Testis (tissue), 5 donors: ENCODE measurements around the gene HJURP. TPM values are rescaled to one million over a fixed set of nuclear protein-coding genes. Genes with fewer than 3 reads are reported as not detected.
A peak's percentile ranks its signal among the peaks of the same experiment; 100 is the strongest.
"Not testable (repeated sequence)": the region's sequence is repeated elsewhere in the genome, so short reads cannot be mapped to it uniquely, and the experiment has no call there.

Source experiments
- DNase-seq: peaks from one replicate; pipeline ENCODE4 v3.0.0-alpha.2; 2019
- H3K27ac ChIP-seq, 2 donors: fragments of 200-600 bp; sonication (generic); one replicate each; pipeline ENCODE4 v1.5.1; 2019
- H3K27me3 ChIP-seq: fragments of 200-600 bp; sonication (generic); one replicate; pipeline ENCODE4 v1.5.1; 2019
- H3K36me3 ChIP-seq: fragments of 200-600 bp; sonication (generic); one replicate; pipeline ENCODE4 v1.5.1; 2017; ENCODE audit warnings: low read depth; ENCODE audit errors: missing control alignments
- H3K4me1 ChIP-seq: fragments of 200-600 bp; sonication (generic); one replicate; pipeline ENCODE4 v1.5.1; 2019
- H3K4me3 ChIP-seq, 2 donors: fragments of 200-600 bp; sonication (generic); one replicate each; pipeline ENCODE4 v1.5.1; 2017 to 2019
- H3K9me3 ChIP-seq: fragments of 200-600 bp; sonication (generic); one replicate; pipeline ENCODE4 v1.5.1; 2017
- POLR2A ChIP-seq: fragments of 450-650 bp; IDR thresholded peaks from one replicate; pipeline ENCODE4 v1.6.1; 2017; ENCODE audit warnings: antibody characterized with exemption, mild to moderate bottlenecking, moderate library complexity
- WGBS, 2 donors: methylation state at CpG; one replicate each; pipeline ENCODE4 v1.1.5; 2018; 5-methylcytosine and 5-hydroxymethylcytosine counted together
- intact Hi-C: fragments of 100-400 bp; cut with DNase I; formaldehyde crosslinking; loops from one replicate; pipeline ENCODE4 v1.15.1; 2023; ENCODE audit warnings: low total_unique reads
- long read RNA-seq, 2 donors: transcript quantifications; one replicate each; lab custom pipeline, GENCODE V29; 2026
- polyA plus RNA-seq: library from polyadenylated mRNA; stranded (reverse); fragments of 350-450 nt; fragmentation: Illumina TruSeq; extraction: RNeasy Lipid Tissue Mini Kit (QIAGEN cat#74804); gene quantifications from one replicate; pipeline ENCODE4 v1.2.3, GENCODE V29; 2014; ENCODE audit warnings: low read depth, low replicate concordance; ENCODE audit not compliant: insufficient read depth
- total RNA-seq, 2 donors: library from RNA; depleted of rRNA; stranded (reverse); fragments of >200 nt; gene quantifications; one replicate each; pipeline ENCODE4 v1.2.3, GENCODE V29; 2016
- TF ChIP-seq, protein P1 (sequence below), 3 experiments: fragments of 450-650 bp in 2 of 3; fragments of 200-600 bp in 1 of 3; sonication (generic) in 1 of 3; IDR thresholded peaks; one replicate each; pipeline ENCODE4 v1.5.1; 2016 to 2019; ENCODE audit warnings: antibody characterized with exemption in 3 of 3, mild to moderate bottlenecking in 2 of 3, moderate library complexity in 1 of 3

HJURP gene, protein sequence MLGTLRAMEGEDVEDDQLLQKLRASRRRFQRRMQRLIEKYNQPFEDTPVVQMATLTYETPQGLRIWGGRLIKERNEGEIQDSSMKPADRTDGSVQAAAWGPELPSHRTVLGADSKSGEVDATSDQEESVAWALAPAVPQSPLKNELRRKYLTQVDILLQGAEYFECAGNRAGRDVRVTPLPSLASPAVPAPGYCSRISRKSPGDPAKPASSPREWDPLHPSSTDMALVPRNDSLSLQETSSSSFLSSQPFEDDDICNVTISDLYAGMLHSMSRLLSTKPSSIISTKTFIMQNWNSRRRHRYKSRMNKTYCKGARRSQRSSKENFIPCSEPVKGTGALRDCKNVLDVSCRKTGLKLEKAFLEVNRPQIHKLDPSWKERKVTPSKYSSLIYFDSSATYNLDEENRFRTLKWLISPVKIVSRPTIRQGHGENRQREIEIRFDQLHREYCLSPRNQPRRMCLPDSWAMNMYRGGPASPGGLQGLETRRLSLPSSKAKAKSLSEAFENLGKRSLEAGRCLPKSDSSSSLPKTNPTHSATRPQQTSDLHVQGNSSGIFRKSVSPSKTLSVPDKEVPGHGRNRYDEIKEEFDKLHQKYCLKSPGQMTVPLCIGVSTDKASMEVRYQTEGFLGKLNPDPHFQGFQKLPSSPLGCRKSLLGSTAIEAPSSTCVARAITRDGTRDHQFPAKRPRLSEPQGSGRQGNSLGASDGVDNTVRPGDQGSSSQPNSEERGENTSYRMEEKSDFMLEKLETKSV
- total RNA-seq = 10 to 100 TPM; 10.2 to 13.9 TPM
- 30.2 TPM for polyA plus RNA-seq
- long read RNA-seq, donor 1, partial matches to known transcripts = 8 of 11 reads
- long read RNA-seq, donor 1, other reads (novel, unspliced or antisense) = 0 of 11 reads
- long read RNA-seq, donor 2, partial matches to known transcripts = 6 of 10 reads
- long read RNA-seq, donor 2, other reads (novel, unspliced or antisense) = 0 of 10 reads

DNA sequence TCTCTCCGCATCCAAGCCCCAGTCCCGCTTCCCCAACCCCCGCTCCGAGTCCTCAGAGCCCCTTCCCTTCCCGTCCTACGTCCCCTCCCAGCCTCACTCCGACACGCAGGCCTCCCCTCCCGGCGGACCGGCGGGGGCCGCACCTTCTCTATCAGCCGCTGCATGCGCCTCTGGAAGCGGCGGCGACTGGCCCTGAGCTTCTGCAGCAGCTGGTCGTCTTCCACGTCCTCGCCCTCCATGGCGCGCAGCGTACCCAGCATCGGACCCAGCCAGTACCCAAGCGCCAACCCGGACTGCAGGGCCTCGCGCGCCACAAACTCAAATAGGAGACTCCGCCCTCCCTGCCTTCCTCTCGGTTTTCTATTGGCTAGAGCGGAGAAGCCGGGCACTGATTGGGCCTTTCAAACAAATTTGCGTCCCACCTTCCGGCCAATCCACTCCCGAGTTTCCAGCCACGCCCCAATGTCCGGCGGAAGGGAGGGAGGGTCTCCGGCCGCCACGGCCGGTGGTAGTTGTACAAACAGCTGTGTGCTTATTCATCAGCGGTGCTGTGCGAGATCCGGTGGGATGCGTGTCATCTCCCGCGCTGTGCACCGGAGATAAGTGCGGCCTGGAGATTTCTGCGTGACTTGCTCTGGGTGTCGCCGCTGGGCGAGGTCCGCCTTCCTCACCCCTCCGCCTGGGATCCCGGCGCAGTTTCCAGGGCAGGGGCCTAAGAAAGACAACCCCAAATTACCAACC is at the start of gene HJURP:
Gene HJURP (minus strand): TSS at position 295 of the 741 bp plus-strand sequence. CDS start 35 bp downstream, at position 260.
- intact Hi-C loops = no loop called here
- no peaks in the 10 kb centered on the region for H3K27me3 ChIP-seq
- no peaks in the 10 kb centered on the region for H3K4me1 ChIP-seq
- no peaks in the 10 kb centered on the region for H3K36me3 ChIP-seq
- H3K4me3 ChIP-seq = peak within 1 kb of the TSS; percentile 61 to 85
- H3K9me3 ChIP-seq = no peaks in the 10 kb centered on the region
- 0% methylated on average over 36 to 60 of the region's 60 CpGs for WGBS, 2 donors
- H3K27ac ChIP-seq = peak within 1 kb of the TSS in 1 of 2 donors; percentile 48
- no peak for TF ChIP-seq POLR2A
- TF ChIP-seq, protein P1, sequence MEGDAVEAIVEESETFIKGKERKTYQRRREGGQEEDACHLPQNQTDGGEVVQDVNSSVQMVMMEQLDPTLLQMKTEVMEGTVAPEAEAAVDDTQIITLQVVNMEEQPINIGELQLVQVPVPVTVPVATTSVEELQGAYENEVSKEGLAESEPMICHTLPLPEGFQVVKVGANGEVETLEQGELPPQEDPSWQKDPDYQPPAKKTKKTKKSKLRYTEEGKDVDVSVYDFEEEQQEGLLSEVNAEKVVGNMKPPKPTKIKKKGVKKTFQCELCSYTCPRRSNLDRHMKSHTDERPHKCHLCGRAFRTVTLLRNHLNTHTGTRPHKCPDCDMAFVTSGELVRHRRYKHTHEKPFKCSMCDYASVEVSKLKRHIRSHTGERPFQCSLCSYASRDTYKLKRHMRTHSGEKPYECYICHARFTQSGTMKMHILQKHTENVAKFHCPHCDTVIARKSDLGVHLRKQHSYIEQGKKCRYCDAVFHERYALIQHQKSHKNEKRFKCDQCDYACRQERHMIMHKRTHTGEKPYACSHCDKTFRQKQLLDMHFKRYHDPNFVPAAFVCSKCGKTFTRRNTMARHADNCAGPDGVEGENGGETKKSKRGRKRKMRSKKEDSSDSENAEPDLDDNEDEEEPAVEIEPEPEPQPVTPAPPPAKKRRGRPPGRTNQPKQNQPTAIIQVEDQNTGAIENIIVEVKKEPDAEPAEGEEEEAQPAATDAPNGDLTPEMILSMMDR (IDR thresholded peaks at IDR 0.05) = no peak
- peak; percentile 98 for DNase-seq

DNA sequence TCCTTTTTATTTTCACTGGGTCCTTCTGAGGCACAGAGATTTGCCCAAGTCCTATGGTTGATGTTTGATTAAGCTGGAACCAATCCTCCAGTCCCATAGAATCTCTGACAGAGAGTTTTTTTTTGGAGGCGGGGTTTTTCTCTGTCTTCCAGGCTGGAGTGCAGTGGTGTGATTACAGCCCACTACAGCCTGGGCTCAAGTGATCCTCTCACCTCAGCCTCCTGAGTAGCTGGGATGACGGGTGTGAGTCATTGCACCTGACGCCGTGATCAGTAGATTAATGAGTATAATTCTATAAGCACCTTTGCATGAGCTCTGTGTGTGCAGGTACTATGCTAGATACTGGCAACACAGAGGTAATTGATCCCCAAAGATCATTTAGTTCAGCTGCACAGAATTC is 47.5 kb upstream of the HJURP start:
- WGBS, 2 donors = 92 to 94% methylated on average over 4 of the region's 4 CpGs
- Histone ChIP-seq H3K36me3 (no peaks in the 10 kb centered on the region), H3K27me3 (no peaks in the 10 kb centered on the region), H3K9me3 (no peaks in the 10 kb centered on the region), H3K4me1 (no peaks in the 10 kb centered on the region), H3K4me3 (no peak overlapping the region), H3K27ac (no peak overlapping the region)
- intact Hi-C loops = no loop called here
- no peak for DNase-seq
- TF ChIP-seq POLR2A = no peak
- TF ChIP-seq, protein P1 (IDR thresholded peaks at IDR 0.05) = no peak

DNA sequence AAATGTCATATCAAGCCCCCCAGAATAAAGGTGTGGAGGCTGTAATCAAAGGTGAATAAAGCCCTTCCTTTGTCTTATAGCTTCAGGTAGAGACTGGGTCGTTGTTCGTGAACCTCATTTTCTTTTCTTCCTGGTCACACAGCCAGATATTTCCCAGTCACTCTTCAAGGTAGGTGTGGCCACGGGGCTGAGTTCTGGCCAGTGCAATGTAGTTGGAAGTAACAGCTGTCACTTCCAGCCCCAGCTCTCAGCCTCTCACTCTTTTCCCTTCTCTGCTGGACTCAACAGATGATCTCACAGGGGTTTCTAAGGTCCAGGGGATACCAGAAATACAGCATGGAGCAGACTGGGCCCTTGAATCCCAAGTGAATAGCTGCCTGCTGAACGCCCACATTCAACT is 47.0 kb upstream of the HJURP start:
- TF ChIP-seq POLR2A = no peak
- TF ChIP-seq, protein P1 (IDR thresholded peaks at IDR 0.05) = no peak
- WGBS, 2 donors = 72 to 80% methylated on average over 4 of the region's 4 CpGs
- Histone ChIP-seq H3K27ac (no peak overlapping the region), H3K9me3 (no peaks in the 10 kb centered on the region), H3K4me3 (no peak overlapping the region), H3K36me3 (no peaks in the 10 kb centered on the region), H3K4me1 (no peaks in the 10 kb centered on the region), H3K27me3 (no peaks in the 10 kb centered on the region)
- intact Hi-C loops = no loop called here
- no peak for DNase-seq

DNA sequence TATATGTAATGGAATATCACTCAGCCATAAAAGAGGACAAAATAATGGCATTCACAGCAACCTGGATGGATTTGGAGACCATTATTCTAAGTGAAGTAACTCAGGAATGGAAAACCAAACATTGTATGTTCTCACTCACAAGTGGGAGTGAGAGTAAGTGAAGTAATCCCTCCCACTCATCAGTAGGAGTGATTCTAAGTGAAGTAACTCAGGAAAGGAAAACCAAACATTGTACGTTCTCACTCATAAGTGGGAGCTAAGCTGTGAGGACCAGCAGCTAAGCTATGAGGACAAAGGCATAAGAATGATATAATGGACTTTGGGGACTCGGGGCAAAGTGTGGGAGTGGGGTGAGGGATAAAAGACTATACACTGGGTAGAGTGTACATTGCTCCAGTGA is 41.9 kb upstream of the HJURP start:
- DNase-seq, H3K36me3 ChIP-seq, intact Hi-C loops, H3K27me3 ChIP-seq, H3K4me1 ChIP-seq, H3K9me3 ChIP-seq, H3K4me3 ChIP-seq, H3K27ac ChIP-seq: not testable (repeated sequence)
- WGBS, 2 donors = 55 to 57% methylated on average over 2 of the region's 2 CpGs
